ENCODE measurements around the gene SLCO2B1.

The SLCO2B1 gene

DNA sequence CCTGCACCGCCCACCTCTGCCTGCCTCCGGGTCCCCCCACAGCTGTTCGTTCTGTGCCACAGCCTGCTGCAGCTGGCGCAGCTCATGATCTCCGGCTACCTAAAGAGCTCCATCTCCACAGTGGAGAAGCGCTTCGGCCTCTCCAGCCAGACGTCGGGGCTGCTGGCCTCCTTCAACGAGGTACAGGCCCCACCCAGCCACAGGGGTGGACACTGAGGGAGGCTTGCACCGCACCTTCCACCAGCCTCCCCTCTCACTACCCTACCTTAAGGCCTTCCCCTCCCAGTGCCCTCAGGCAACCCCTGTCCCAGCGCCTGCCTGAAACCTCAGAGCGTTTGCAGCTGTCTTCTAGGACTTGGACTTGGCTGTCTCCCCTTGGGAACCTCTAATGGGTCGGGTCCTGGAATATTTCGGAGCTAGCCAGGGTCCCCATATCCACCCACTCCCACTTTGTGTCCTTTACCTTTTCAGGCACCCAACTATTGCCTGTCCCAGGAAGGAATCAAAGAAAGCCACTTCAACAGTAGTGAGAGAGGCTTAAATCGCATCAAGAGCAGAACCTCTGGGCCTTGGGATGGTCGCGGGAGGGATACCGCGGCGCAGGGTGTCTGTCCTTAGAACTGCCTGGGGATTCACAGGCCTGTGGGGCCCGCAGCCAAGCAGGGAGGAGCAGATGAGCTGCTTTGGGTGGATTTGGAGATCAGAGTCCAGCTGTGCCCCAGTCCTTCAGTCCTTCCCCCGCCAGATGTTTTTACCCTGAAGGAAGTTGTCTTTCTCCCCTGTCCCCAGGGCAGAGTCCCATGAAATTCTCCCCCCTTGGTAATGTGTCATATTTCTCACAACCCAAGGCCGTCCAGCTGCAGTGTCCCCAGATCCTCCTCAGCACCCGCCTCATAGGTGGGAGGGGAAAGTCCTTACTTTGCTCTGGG lies 13.3 kb downstream of the SLCO2B1 start:
- DNase-seq = no peak

DNA sequence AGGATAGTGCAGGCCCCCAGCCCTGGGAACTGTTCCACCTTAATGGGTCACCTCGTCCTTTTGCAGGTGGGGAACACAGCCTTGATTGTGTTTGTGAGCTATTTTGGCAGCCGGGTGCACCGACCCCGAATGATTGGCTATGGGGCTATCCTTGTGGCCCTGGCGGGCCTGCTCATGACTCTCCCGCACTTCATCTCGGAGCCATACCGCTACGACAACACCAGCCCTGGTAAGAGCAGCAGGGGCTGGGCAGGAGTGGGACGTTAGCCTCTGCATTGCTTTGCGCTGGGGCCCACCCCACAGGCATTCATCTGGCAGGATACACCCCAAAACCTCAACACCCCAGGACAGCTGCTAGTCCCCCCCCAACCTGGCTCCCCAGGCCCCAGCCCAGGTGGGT lies 14.8 kb downstream of the SLCO2B1 start:
- no peak for DNase-seq

DNA sequence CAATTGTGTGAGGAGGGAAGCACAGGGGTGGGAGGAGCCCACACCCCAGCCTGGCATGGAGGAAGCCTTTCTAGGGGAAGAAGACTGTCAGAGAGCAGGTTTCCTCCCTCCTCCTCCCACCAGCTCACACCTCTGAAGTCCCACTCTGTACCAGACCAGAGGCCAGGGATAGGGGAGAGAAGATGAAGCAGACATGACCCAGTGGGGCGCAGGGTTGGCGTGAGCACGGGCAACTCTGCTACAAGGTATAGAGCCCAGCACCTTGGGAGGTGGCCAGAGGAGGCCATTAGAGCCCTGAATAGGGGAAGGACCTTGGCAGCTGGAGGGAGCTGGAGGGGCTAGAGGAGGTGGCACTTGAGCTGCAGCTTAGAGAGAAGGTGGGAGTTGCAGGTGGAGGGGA lies 15.9 kb downstream of the SLCO2B1 start:
- DNase-seq = no peak

DNA sequence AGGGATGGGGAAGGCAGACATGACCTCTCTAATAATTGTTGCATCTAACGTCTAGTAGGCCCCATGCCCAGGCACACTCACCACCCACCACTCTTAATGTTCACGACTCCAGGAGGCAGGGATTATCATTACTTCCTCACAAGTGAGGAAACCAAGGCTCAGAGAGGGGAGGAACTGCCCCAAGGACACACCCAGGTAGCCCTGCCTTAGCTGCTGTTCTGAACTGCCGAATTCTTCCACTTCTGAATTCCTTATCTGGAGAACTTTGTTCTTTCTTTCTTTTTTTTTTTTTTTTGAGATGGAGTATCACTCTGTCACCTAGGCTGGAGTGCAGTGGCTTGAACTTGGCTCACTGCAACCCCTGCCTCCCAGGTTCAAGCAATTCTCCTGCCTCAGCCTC lies 16.7 kb downstream of the SLCO2B1 start:
- no peak for DNase-seq

DNA sequence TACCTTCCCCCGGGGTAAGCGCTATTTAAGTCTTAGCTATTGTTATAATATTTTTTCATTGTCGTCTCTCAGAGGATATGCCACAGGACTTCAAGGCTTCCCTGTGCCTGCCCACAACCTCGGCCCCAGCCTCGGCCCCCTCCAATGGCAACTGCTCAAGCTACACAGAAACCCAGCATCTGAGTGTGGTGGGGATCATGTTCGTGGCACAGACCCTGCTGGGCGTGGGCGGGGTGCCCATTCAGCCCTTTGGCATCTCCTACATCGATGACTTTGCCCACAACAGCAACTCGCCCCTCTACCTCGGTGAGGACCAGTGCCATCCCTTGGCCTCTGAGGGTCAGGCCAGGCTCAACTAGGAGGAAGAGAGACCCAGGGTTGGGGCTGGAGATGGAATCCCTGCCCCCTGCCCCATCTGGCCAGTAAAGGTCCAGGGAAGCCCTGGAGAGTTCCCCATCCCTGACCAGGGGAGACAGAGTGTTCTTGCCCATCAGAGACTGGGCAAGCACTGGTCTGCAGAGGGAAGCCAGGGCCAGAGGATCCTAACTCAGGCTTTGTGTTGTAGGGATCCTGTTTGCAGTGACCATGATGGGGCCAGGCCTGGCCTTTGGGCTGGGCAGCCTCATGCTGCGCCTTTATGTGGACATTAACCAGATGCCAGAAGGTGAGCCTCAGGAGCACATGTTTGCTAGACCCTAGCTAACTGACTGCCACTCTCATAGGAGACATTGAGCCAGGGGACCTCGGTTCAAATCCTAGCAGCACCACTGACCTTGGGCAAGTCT lies 18.4 kb downstream of the SLCO2B1 start:
- DNase-seq = no peak

DNA sequence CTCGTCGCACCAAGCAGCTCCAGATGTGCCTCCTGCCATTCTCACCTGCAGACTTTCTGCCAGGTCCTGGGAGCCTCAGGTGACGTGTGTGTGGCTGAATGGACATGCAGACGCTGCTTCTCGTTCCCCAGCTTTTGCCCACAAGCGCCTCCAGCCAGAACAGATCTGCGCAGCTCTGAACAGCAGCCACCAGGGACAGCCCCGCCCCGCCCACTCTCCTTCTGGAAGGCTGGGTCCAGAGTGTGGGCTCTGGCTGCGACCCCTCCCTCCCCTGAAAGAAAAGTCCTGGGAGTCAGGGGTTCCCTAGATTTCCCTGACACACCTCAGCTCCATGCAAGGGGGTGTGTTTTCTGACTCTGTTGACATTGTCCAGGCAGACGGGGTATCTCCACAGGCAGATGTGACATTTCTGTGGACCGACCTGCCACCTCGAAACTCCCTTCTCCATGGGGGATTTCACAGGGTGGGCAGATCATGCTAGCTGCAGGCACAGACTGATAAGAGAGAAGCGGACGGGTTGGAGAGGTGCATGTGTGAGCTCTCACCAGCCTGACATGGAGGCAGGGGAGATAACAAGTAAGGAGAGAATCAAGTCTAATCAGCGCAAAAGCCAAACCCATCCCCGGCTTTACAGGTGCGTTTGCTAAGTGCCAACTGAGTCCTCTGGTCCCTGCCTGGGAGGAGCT lies 19.8 kb downstream of the SLCO2B1 start:
- no peak for DNase-seq

DNA sequence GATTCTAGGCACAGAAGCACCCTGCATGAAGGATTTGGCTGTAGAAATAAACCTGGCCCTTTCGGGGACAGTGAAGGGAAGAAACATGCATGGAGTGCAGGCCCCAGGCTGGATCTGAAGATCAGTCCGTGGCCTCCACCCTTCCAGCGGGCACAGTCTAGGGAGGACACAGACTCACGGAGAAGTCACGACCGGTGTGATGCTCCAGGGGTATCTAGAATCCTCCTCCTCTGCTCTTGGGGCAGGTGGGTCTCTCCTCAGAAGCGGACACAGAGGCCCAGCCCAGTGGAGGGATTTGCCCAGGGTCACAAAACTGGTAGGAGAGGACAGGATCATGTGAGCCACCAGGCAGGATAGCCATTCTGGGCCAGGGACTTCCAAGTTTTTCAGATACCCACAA lies 22.4 kb downstream of the SLCO2B1 start:
- no peak for DNase-seq

DNA sequence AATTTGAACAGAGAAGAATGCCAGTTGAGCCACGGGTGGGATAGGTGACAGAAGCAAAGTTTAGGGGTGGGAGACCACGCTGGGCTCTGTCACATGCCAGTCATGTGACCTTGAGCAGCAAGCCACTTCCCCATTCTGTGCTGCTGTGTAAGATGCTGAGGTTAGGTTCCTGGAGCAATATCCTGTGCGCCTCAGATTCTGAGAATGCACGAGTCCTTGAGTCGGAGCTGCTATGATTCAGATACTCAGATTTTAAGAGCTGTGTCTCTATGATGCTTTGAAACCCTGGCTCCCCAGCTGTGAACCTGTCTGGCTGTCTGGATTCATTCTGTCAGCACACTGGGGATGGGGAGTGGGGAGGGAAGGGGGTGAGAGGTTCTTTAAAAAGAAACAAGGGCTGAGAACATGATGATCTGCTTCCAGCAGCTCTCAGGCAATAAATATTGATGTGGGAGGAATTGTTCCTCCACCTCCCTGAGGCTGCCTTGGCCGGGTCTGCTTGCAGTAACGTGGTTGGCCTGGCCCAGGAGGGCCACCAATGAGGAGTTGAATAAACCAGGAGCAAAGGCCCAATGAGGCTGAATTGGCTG lies 24.0 kb downstream of the SLCO2B1 start:
- no peak for DNase-seq

DNA sequence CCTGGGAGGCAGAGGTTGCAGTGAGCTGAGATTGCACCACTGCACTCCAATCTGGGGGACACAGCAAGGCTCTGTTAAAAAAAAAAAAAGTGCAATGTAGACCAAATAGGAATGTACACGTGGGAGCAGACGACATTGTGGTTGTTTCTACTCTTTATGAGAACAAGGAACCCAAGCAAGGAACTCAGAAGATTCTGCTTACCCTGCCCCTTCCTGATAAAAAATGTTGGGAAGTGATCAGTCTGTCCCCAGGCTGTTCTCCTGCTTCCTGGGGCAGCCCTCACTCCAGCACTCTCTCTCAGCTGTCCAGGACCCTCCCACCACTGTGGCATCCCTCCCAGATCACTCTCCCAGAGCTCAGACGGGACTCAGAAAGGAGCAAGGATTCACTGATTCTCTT lies 31.8 kb downstream of the SLCO2B1 start:
- DNase-seq = no peak

DNA sequence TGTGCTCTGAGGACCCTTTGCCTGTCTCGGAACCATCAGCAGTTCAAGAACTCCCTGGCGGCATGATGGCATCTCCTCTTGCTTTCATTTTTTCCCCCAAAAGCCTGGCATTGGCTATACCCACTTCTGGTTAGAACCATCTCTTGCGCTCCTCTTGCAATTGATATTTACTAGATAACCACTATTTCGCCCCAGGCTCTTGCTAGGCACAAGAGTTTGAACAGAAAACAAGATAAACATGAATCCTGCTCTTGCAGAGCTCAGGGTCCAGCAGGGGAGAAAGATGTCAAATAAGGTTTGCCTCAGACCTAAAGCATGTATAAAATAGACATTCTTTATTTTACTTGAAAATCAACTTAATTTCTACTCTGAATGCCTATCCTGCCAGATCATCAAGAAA lies 33.1 kb downstream of the SLCO2B1 start:
- DNase-seq = no peak

DNA sequence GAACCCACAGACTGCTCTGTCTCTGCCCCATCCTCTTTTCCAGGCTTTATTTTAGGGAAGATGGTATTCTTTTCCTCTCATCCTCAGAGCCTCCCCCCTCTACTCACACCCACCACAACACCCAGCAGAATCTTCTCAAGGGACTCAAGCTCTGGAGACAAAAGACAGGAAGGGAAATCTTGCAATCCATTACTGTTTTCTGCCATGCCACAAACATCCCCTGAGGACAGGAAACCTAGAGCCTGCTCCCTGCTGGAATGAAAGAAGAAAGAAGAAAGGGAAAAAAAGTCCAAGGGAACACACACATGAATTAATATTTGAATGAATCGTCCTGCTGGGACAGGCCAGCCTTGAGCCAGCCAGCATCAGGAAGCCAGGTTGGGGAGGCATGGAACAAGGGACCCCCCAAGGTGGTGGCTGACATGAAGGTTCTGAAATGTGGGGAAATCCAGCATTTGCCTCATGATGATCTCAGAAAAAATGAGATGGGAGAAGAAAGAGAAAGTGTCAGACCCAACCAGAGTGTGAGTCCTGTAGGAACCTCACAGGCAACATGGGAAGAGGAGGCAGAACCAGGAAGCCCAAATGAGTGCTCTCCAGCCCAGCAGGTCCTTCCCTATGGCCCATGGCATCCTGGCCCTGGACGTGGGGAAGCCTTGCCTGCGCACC lies 34.0 kb downstream of the SLCO2B1 start:
- DNase-seq = no peak

DNA sequence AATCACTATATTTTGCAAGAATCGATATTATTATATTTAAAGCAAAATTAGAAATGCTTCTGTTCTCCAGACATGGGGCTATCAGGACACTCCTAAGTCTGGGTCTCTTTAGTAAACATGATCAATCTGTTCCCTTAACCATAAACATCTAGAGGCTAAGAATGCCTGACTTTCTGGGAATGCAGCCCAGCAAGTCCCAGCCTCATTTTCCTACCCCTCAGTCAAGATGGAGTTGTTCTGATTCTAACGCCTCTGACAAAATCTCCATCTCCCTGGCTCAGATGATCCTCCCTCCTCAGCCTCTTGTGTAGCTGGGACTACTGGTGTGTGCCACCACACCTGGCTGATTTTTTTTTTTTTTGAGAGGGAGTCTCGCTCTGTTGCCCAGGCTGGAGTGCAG lies 35.0 kb downstream of the SLCO2B1 start:
- no peak for DNase-seq

DNA sequence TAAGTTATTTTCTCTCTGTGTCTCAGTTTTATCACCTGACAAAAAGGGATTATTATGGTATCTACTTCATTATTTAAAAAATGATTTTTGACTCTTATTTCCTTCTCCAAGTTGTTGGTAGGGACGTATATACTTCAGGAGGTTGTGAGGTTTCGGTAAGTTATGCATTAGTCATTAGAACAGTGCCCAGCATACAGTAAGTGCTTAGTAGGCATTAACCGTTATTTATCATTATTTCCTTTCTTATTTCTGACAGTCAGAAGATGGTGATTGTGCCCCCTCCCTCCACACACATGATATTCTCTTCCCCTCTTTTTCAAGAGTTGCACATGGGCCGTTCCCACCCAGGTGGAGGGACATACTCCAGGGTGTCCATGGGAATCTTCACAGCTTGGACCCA lies 36.1 kb downstream of the SLCO2B1 start:
- no peak for DNase-seq

DNA sequence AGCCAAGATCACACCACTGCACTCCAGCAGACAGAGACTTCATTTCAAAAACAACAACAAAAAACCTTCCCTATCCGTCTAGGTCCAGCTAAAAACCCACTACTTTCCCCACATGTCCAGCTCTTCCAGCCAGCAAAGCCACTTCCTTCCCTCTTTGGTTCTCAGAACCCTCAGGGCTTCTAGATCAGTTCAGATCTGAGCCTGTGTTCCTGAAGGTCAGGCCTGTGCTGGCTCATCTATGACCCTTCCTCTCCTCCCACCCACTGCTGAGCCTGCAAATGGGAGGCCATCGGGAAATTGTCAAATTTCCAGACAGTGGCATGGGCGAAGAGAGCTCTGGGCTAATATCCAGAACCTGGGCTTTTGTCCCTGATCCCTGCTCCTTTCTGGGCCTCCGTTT lies 37.8 kb downstream of the SLCO2B1 start:
- DNase-seq = no peak

DNA sequence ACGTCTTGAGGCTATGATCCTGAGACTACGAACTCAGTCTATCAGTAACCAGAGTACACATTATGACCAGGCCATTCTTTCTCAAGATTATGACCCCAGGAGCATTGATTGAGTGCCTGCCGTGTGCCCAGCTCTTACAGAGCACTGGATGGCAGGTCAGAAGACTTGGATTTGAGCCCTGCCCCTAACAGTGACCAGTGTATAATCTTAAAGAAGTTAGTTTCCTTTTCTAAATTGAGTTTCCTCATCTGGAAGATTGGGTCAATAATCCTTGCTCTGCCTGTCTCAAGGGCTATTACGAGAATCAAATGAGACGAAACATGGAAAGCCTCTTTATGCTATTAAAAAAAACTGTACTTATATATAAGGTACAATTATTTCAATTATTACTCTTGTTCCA lies 38.2 kb downstream of the SLCO2B1 start:
- no peak for DNase-seq

DNA sequence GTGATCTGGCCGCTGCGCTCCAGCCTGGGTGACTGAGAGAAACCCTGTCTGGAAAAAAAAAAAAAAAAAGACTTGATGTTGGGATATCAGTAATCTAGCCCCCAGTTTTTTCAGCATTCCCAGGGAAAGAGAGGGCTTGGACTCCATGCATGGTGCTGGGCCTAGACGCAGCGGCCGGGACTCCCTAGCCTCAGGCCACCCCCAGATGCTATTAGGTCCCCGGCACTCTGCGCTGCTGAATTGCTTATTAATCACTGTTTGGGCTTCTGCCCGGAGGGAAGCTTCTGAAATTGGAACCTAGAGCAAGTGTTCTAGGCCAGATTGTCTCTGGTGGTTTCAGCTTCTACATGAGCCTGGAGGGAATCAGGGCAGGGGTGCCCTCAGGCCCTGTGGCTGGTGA lies 39.0 kb downstream of the SLCO2B1 start:
- no peak for DNase-seq

DNA sequence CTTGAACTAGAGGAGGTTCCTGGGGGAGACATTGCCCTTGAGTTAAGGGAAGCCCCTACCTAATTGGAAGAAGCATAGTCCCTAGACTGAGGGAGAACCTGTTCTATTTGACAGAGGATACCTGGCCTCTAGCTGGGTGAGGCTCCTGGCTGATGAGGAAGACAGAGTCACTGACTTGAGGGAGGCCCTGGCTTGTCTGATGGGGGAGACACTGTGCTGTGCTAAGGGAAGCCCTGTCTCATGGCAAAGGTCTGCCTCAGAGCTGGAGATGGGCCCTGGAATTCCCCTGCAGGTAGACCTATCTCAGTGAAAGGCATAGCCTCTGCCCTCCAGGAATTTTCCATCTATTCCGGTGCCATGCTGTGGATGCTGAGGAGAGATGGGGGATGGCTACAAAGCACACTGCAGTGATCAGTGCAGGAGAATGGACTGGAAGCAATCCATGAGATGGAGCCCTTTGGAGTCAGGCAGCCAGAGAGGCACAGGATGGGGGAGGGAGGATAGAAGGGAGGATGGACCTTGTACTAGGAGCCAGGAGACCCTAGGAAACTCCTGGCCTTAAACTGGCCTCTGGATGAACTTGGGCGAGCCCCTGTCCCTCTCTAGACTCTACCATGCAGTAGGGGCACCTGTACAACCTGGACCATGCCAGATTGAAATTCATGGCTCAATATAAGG lies 39.9 kb downstream of the SLCO2B1 start:
- DNase-seq = no peak

DNA sequence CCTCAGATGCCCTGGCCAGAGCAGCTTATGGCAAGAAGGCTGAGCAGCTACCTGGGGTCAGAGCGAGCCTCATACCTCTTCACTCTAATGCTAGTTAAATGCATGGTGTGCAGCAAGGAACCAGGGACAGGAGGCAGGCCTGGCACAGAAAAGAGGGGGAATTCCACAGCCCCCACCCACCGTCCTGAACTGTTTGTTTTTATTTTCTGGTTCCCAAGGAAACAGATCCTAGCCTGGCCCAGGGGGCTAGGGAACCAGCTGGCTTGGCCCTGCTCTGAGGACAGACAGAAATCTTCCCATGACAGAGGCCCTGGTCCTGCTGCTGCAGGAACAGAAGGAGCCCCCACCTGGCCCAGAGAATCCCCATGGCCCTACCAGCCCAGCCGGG lies 40.4 kb downstream of the SLCO2B1 start:
- DNase-seq = no peak

DNA sequence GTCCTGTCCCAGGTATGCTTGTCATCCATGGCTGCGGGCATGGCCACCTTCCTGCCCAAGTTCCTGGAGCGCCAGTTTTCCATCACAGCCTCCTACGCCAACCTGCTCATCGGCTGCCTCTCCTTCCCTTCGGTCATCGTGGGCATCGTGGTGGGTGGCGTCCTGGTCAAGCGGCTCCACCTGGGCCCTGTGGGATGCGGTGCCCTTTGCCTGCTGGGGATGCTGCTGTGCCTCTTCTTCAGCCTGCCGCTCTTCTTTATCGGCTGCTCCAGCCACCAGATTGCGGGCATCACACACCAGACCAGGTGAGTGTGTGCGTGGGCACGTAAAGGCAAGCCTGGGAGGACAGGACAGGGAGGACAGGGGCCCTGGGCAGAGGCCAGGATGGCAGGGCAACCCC lies 42.4 kb downstream of the SLCO2B1 start:
- no peak for DNase-seq

DNA sequence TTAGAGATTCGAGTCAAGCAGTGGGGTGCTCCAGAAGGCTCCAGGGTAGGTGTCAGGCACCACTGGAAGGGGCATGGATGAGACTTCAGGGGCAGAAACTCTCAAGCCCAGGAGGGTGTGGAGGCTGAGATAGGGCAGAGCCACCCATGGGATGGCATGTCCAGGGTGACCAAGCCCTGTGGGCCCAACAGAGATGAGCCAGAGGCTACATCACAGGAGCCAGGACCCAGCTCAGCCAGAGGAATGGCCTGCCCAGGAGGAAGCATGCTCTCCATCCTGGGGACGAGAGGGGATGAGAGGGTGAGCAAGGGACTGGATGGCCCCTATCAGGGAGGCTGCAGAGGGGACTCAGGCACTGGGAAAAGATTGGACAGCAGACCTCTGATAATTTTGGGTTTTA lies 42.8 kb downstream of the SLCO2B1 start:
- no peak for DNase-seq

DNA sequence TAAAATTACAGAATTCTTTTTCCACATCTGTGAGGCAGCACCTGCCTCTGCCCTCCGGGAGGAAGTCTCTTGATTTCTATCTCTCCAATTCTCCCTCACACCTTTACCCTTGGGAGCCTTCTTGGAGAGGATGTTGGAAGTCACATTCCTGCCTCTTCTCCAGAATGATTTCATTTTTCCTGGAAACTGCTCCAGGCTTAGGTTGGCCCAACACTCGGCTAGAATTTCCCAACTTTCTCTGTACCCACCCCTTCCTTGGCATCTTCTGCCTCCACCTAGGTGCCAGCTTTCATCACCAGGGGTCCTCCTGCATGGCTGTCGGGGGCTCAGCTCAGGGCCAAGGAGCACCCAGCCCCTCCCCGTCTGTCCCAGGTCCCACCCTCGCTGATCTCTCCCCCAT lies 43.2 kb downstream of the SLCO2B1 start:
- no peak for DNase-seq
